Measurements from ENCODE around the gene HCRTR1.

GRCh38 chr1:31665234-31665878 lies 47.9 kb downstream of the HCRTR1 start:
- TF ChIP-seq CTCF (IDR thresholded peaks at IDR 0.05): no peak
- no peak for TF ChIP-seq POLR2A (IDR thresholded peaks at IDR 0.05; ENCODE audit: low read depth)
